CD4-positive, alpha-beta T cell treated with Interleukin-17A for 4 hours (primary cell): Measurements from ENCODE around the gene PAPLN.

ENCODE experiments used
- DNase-seq: peaks from one replicate; pipeline ENCODE4 v3.0.0-alpha.2; 2020; ENCODE audit warnings: mixed read lengths

The PAPLN gene

GRCh38 chr14:73261520-73262426 is 24.5 kb downstream of the PAPLN start:
- DNase-seq, result no peak

- DNase-seq, result no peak
These were observed 25.3 kb downstream of the PAPLN start for GRCh38 chr14:73262427-73263183.

GRCh38 chr14:73263606-73264005 is 26.3 kb downstream of the PAPLN start:
- no peak for DNase-seq

GRCh38 chr14:73264080-73264884 is 27.0 kb downstream of the PAPLN start:
- DNase-seq, result no peak

- no peak for DNase-seq
These were observed 27.8 kb downstream of the PAPLN start for GRCh38 chr14:73264885-73265720.

GRCh38 chr14:73265721-73266046 is 28.4 kb downstream of the PAPLN start:
- DNase-seq, result no peak

- no peak for DNase-seq
These were observed 29.0 kb downstream of the PAPLN start for GRCh38 chr14:73266317-73266716.

GRCh38 chr14:73267474-73267873 is 30.2 kb downstream of the PAPLN start:
- no peak for DNase-seq

GRCh38 chr14:73269729-73270531 is 32.6 kb downstream of the PAPLN start:
- no peak for DNase-seq

GRCh38 chr14:73272393-73272792 is 35.1 kb downstream of the PAPLN start:
- no peak for DNase-seq

- DNase-seq, result no peak
These were observed 36.5 kb downstream of the PAPLN start for GRCh38 chr14:73273799-73274198.

GRCh38 chr14:73276836-73277235 is 39.5 kb downstream of the PAPLN start:
- DNase-seq, result no peak

GRCh38 chr14:73277376-73277775 is 40.1 kb downstream of the PAPLN start:
- DNase-seq, result no peak

GRCh38 chr14:73280903-73281302 is 43.6 kb downstream of the PAPLN start:
- DNase-seq, result no peak

GRCh38 chr14:73283608-73284379 is 46.5 kb downstream of the PAPLN start:
- DNase-seq, result no peak

GRCh38 chr14:73285979-73286378 is 48.7 kb downstream of the PAPLN start:
- no peak for DNase-seq

GRCh38 chr14:73286598-73286997 is 49.3 kb downstream of the PAPLN start:
- no peak for DNase-seq

GRCh38 chr14:73287071-73287470 is 49.8 kb downstream of the PAPLN start:
- no peak for DNase-seq

- no peak for DNase-seq
These were observed 52.0 kb downstream of the PAPLN start for GRCh38 chr14:73289308-73289707.

GRCh38 chr14:73289729-73290128 is 52.4 kb downstream of the PAPLN start:
- DNase-seq, result no peak

GRCh38 chr14:73290279-73290678 is 53.0 kb downstream of the PAPLN start:
- no peak for DNase-seq
